22Rv1 (cell line): ENCODE measurements around the gene PCYT2.

ENCODE experiments used
- H3K27ac ChIP-seq: fragments of 450-650 bp; 2 replicates; pipeline ENCODE4 v1.5.1; 2017
- ZFX ChIP-seq: fragments of 450-650 bp; IDR thresholded peaks from 2 replicates; pipeline ENCODE4 v1.6.1; 2017; ENCODE audit warnings: antibody characterized with exemption, borderline replicate concordance
- TF ChIP-seq, protein P1 (sequence below): fragments of 450-650 bp; IDR thresholded peaks from 2 replicates; pipeline ENCODE4 v1.5.1; 2017; ENCODE audit warnings: mild to moderate bottlenecking

The PCYT2 gene

DNA sequence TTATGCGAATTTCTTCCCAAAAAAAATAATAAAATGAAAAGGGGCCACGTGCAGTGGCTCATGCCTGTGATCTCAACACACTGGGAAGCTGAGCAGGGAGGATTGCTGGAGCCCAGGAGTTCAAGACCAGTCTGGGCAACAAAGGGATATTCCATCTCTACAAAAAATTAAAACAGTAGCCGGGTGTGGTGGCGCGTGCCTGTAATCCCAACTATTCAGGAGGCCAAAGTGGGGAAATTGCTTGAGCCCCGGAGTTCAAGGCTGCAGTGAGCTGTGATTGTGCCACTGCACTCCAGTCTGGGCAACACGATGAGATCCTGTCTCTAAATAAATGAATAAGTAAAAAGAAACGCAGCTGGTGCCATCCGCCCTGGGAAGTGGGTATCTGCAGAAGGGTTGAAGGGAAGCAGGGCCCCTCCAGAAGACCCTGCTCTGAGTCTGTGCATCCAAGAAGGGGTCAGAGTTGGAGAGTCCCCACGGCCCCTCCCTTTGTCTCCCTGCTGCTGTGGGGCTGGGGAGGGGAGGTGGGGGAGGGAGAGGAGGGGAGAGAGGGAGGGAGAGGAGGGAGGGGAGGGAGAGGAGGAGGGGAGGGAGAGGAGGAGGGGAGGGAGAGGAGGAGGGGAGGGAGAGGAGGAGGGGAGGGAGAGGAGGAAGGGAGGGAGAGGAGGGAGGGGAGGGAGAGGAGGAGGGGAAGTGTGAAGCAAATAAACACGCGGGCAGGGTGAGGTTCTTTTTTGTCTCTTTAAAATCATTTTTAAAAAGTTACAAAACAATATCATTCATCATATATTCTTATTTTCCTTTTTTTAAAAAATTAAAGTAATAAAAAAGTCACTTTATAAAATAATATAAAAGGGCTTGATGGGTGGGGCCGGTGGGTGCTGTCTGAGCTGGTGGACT lies 40.8 kb upstream of the PCYT2 start:
- no peak overlapping the region for H3K27ac ChIP-seq
- TF ChIP-seq ZFX: no peak
- TF ChIP-seq, protein P1, sequence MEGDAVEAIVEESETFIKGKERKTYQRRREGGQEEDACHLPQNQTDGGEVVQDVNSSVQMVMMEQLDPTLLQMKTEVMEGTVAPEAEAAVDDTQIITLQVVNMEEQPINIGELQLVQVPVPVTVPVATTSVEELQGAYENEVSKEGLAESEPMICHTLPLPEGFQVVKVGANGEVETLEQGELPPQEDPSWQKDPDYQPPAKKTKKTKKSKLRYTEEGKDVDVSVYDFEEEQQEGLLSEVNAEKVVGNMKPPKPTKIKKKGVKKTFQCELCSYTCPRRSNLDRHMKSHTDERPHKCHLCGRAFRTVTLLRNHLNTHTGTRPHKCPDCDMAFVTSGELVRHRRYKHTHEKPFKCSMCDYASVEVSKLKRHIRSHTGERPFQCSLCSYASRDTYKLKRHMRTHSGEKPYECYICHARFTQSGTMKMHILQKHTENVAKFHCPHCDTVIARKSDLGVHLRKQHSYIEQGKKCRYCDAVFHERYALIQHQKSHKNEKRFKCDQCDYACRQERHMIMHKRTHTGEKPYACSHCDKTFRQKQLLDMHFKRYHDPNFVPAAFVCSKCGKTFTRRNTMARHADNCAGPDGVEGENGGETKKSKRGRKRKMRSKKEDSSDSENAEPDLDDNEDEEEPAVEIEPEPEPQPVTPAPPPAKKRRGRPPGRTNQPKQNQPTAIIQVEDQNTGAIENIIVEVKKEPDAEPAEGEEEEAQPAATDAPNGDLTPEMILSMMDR: no peak

DNA sequence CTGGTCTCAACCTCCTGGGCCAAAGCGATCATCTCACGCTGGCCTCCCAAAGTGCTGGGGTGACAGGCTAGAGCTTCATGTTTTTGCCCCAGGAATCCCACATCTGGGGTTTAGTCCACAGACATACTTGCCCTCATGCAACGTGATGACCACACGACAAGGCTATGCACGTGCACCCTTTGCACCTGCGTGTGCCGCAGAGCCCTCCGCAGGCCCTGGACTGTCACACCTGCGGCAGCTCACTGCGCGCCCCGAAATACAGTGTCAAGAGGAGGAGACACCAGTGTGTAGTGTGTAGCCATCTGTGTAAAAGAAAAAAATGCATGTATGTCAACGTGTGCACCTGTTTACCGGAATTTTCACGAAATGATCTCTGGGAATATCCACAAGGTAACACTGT lies 39.3 kb upstream of the PCYT2 start:
- TF ChIP-seq, protein P1: no peak
- TF ChIP-seq ZFX: no peak
- no peak overlapping the region for H3K27ac ChIP-seq

DNA sequence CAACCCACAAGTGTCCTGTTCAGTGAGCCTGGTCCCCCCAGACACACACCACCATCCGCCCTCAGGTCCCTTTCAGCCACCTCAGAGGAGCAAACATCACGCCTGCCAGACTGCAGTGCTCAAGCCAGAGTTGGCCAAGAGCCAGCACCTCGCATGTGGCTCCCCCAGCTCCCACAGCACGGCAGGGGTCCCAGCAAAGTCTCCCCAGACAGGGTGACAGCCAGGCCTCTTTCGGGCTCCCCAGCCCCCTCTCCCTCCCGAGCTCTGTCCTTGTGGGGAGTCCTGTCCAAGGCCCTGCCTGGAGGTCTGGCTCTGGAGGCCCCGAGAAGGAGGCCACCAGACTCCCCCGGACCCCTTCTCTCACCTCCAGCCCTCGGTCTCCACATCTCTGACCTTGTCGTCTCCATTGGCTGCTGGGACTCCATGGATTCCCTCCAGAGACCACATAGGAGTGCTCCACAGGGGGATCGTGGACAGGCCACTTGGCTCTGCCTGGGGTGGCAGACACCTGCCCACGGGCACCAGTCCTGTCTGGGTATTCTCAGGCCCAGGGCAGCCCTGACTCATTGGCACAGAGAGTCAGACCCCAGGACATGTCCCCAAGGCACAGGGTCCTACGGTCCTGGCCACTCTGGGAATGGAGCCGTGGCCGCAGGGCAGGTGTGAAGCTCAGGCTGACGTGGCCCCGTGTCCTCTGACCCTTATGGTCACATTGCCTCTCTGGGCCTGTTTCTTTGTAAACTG lies 37.6 kb upstream of the PCYT2 start:
- TF ChIP-seq, protein P1: no peak
- no peak for TF ChIP-seq ZFX
- no peak overlapping the region for H3K27ac ChIP-seq

DNA sequence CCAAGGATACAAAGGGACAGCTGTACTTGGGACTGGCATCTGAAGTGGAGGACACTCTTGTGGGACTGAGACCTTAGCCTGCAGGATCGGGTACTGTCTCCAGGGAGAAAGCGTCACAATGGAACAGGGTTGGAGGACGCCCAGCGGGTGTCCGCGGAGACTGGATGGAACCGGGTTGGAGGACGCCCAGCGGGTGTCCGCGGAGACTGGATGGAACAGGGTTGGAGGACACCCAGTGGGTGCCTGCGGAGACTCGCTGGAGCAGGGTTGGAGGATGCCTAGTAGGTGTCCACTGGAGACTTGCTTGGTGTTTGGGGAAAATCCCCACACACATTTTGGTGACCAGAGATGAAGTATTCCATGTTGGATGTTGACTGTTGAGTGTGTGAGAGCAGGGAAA lies 36.0 kb upstream of the PCYT2 start, which contains the start of gene MYADML2:
MYADML2 (minus strand) TSS at position 45 of the 400 bp plus-strand sequence. CDS start 5,492 bp downstream, outside the sequence.
- H3K27ac ChIP-seq: no peak within 1 kb of the TSS
- TF ChIP-seq, protein P1: no peak
- no peak for TF ChIP-seq ZFX

DNA sequence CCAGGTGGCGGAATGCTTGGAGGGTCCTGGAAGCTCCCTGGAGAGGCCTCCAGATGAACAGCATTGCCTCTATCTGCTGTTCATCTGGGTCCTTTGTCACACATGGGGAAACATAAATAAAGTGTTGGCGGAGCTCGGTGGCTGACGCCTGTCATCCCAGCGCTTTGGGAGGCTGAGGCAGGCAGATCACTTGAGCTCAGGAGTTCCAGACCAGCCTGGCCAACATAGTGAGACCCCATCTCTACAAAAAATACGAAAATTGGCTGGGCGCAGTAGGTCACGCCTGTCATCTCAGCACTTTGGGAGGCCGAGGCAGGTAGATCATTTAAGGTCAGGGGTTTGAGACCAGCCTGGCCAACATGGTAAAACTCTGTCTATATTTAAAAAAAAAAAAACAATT lies 33.7 kb upstream of the PCYT2 start:
- no peak overlapping the region for H3K27ac ChIP-seq
- TF ChIP-seq, protein P1: no peak
- no peak for TF ChIP-seq ZFX

DNA sequence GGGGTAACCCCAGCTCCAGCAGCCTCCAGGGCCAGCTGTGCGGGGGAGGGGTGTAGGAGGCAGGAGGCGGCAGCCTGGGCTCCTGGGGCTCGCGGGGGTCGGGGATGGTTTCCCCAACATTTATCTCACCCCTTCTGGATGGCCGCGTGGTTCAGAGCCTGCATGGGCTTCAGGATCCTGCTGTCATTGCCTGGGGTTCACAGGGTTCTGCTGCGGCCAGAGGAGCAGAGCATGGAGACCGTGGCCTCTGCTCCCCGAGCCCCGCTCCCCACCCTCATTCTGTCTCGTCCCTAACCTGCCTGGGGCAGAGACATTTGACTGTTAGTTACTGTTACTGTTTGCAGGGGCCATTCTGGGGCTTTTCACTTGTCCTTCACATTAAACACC lies 31.0 kb upstream of the PCYT2 start:
- TF ChIP-seq, protein P1: no peak
- TF ChIP-seq ZFX: no peak
- H3K27ac ChIP-seq: no peak overlapping the region
